ENCODE results near the gene SLC22A12.

- no peak for TF ChIP-seq CTCF (IDR thresholded peaks at IDR 0.05)
- no peak for TF ChIP-seq POLR2AphosphoS5 (IDR thresholded peaks at IDR 0.05)
- TF ChIP-seq POLR2A (IDR thresholded peaks at IDR 0.05) = no peak
- TF ChIP-seq EP300 (IDR thresholded peaks at IDR 0.05) = no peak
These were observed 56.2 kb downstream of the SLC22A12 start for GRCh38 chr11:64647019-64647779.
